ENCODE measurements around the gene CYP11A1.

GRCh38 chr15:74403588-74403919 is 36.1 kb upstream of the CYP11A1 start:
- TF ChIP-seq CTCF (IDR thresholded peaks at IDR 0.05) (no peak), POLR2AphosphoS5 (IDR thresholded peaks at IDR 0.05) (no peak), POLR2A (IDR thresholded peaks at IDR 0.05) (no peak)

Data from breast epithelium (tissue), 3 donors.